HEK293T (cell line): ENCODE results near the gene BABAM1.
"Not testable (repeated sequence)": the region's sequence is repeated elsewhere in the genome, so short reads cannot be mapped to it uniquely, and the experiment has no call there.

Source experiments
- CTCF ChIA-PET: fragments of 350-600 bp; formaldehyde crosslinking; extraction: SDS; loops from one replicate; lab custom pipeline; 2021; ENCODE audit warnings: antibody characterized with exemption, inconsistent platforms; lab: Yijun Ruan, JAX
- POLR2A ChIA-PET: fragments of 350-600 bp; formaldehyde crosslinking; extraction: SDS; loops from one replicate; lab custom pipeline; 2020; ENCODE audit warnings: antibody characterized with exemption, inconsistent platforms; lab: Yijun Ruan, JAX
- DNase-seq: peaks from one replicate; pipeline ENCODE4 v3.0.0; 2012; ENCODE audit warnings: mixed read lengths; ENCODE audit errors: extremely low spot score
- ARNT ChIP-seq: fragments of 450-650 bp; IDR thresholded peaks from 2 replicates; pipeline ENCODE4 v1.6.1; 2017; ENCODE audit warnings: mild to moderate bottlenecking
- BHLHE40 ChIP-seq: fragments of 450-650 bp; IDR thresholded peaks from 2 replicates; pipeline ENCODE4 v1.6.1; 2016; ENCODE audit warnings: mild to moderate bottlenecking, moderate library complexity, borderline replicate concordance
- CTBP1 ChIP-seq: fragments of 450-650 bp; IDR thresholded peaks from 2 replicates; pipeline ENCODE4 v1.6.1; 2016; ENCODE audit warnings: borderline replicate concordance
- ELF4 ChIP-seq: fragments of 450-650 bp; IDR thresholded peaks from 2 replicates; pipeline ENCODE4 v1.6.1; 2017; ENCODE audit warnings: antibody characterized with exemption
- FOXA1 ChIP-seq: fragments of 450-650 bp; IDR thresholded peaks from 2 replicates; pipeline ENCODE4 v1.6.1; 2016; ENCODE audit warnings: mild to moderate bottlenecking
- FOXK2 ChIP-seq: fragments of 450-650 bp; IDR thresholded peaks from 2 replicates; pipeline ENCODE4 v1.6.1; 2016; ENCODE audit warnings: mild to moderate bottlenecking
- HDGF ChIP-seq: fragments of 450-650 bp; IDR thresholded peaks from 2 replicates; pipeline ENCODE4 v1.6.1; 2017; ENCODE audit warnings: antibody characterized with exemption, borderline replicate concordance
- L3MBTL2 ChIP-seq: fragments of 450-650 bp; conservative IDR thresholded peaks from 2 replicates; pipeline ENCODE4 v1.6.1; 2016; ENCODE audit warnings: mild to moderate bottlenecking
- LEF1 ChIP-seq: fragments of 450-650 bp; IDR thresholded peaks from 2 replicates; pipeline ENCODE4 v1.6.1; 2017; ENCODE audit warnings: mild to moderate bottlenecking, borderline replicate concordance
- NFRKB ChIP-seq: fragments of 450-650 bp; IDR thresholded peaks from 2 replicates; pipeline ENCODE4 v1.6.1; 2016; ENCODE audit warnings: mild to moderate bottlenecking, moderate library complexity
- PKNOX1 ChIP-seq: fragments of 450-650 bp; IDR thresholded peaks from 2 replicates; pipeline ENCODE4 v1.6.1; 2016

Gene BABAM1

GRCh38 chr19:17286752-17287151 lies 19.5 kb downstream of the BABAM1 start:
- DNase-seq: no peak
- POLR2A ChIA-PET: interaction anchor here (1.4 kb wide), 1 partner anchor 20 kb away, joined by 3 read pairs; the partner anchor contains the start of gene BABAM1
- CTCF ChIA-PET: no interaction called here
- TF ChIP-seq NFRKB: no peak

- CTCF ChIA-PET: interaction anchor here (1.8 kb wide), 1 partner anchor 23 kb away, joined by 5 read pairs; the partner anchor contains the start of gene BABAM1
- POLR2A ChIA-PET: interaction anchor here (0.8 to 2.1 kb wide), 5 partner anchors 16 to 74 kb away, joined by 3 to 9 read pairs (median 4); partner anchors contain the start of genes BABAM1, MRPL34 and USE1
- TF ChIP-seq CTBP1 (no peak), LEF1 (no peak), PKNOX1 (peak; percentile 98)
- DNase-seq: peak; percentile 91
Observed at GRCh38 chr19:17289489-17289888, 22.2 kb downstream of the BABAM1 start.

- CTCF ChIA-PET: interaction anchor here (0.6 to 1.3 kb wide), 8 partner anchors 11 to 274 kb away, joined by 3 to 11 read pairs (median 6); partner anchors contain the start of gene ABHD8
- TF ChIP-seq PKNOX1 (no peak), L3MBTL2 (peak; percentile 82), HDGF (no peak), ELF4 (peak; percentile 49; the same call in 1 of the 2 replicates), CTBP1 (no peak)
- peak; percentile 94 for DNase-seq
- POLR2A ChIA-PET: interaction anchor here (0.6 to 2.2 kb wide), 14 partner anchors 11 to 144 kb away, joined by 3 to 14 read pairs (median 4); partner anchors contain the start of genes ABHD8, ANO8, DDA1 and GTPBP3
Observed at GRCh38 chr19:17292301-17293074, 25.2 kb downstream of the BABAM1 start.

- POLR2A ChIA-PET: interaction anchor here (1.0 to 2.2 kb wide), 6 partner anchors 12 to 45 kb away, joined by 3 to 14 read pairs (median 6); partner anchors contain the start of genes DDA1, GTPBP3 and MRPL34
- no peak for DNase-seq
Observed at GRCh38 chr19:17293605-17294004, 26.4 kb downstream of the BABAM1 start.

GRCh38 chr19:17294051-17294891 lies 27.0 kb downstream of the BABAM1 start:
- 0 out of 2 replicates have a peak, but pooled peaks have one; percentile 82 for TF ChIP-seq HDGF
- no peak for TF ChIP-seq NFRKB
- ChIA-PET POLR2A (interaction anchor here (1.5 kb wide), 1 partner anchor 11 kb away, joined by 4 read pairs; the partner anchor contains the start of gene MRPL34), CTCF (no interaction called here)
- peak; percentile 91 for DNase-seq

More at GRCh38 chr19:17293605-17294004, 26.4 kb downstream of the BABAM1 start:
- CTCF ChIA-PET: interaction anchor here (0.8 to 1.3 kb wide), 3 partner anchors 13 to 39 kb away, joined by 4 to 10 read pairs (median 5); no protein-coding TSS in a partner anchor
- TF ChIP-seq FOXA1: no peak
- TF ChIP-seq HDGF: no peak
- TF ChIP-seq CTBP1: no peak
- TF ChIP-seq BHLHE40: no peak

GRCh38 chr19:17295551-17295950 lies 28.3 kb downstream of the BABAM1 start:
- POLR2A ChIA-PET, DNase-seq, CTCF ChIA-PET: not testable (repeated sequence)

GRCh38 chr19:17296273-17296672 lies 29.0 kb downstream of the BABAM1 start:
- POLR2A ChIA-PET: no interaction called here
- CTCF ChIA-PET: no interaction called here
- no peak for DNase-seq
- no peak for TF ChIP-seq FOXK2
- TF ChIP-seq FOXA1: no peak
- TF ChIP-seq ELF4: no peak
- no peak for TF ChIP-seq ARNT

GRCh38 chr19:17296976-17297375 lies 29.7 kb downstream of the BABAM1 start:
- CTCF ChIA-PET: interaction anchor here (0.6 kb wide), 1 partner anchor 37 kb away, joined by 4 read pairs; no protein-coding TSS in a partner anchor
- DNase-seq: no peak
- POLR2A ChIA-PET: no interaction called here
- no peak for TF ChIP-seq HDGF
